Prostate gland (tissue), 2 donors: ENCODE data around the gene GBP3. TPM values are rescaled to one million over a fixed set of nuclear protein-coding genes. Genes with fewer than 3 reads are reported as not detected.

Source experiments
- DNase-seq: peaks from one replicate; pipeline ENCODE4 v3.0.0-alpha.2; 2019; ENCODE audit warnings: low spot score
- H3K27ac ChIP-seq, 2 donors: fragments of 200-600 bp; sonication (generic); 2 replicates each; pipeline ENCODE4 v1.5.1; 2017 to 2019
- H3K27me3 ChIP-seq: fragments of 200-600 bp; sonication (generic); replicated peaks from 2 replicates; pipeline ENCODE4 v1.5.1; 2019; ENCODE audit not compliant: insufficient read depth
- H3K36me3 ChIP-seq, 2 donors: fragments of 200-600 bp; sonication (generic); 1 replicate in 1 of 2; 2 replicates in 1 of 2; pipeline versions ENCODE4 v1.5.1 to v1.8.1; 2017 to 2019
- H3K4me1 ChIP-seq: fragments of 200-600 bp; sonication (generic); replicated peaks from 2 replicates; pipeline ENCODE4 v1.5.1; 2019
- H3K4me3 ChIP-seq, 2 donors: fragments of 200-600 bp; sonication (generic); 2 replicates each; pipeline ENCODE4 v1.5.1; 2017 to 2019
- H3K9me3 ChIP-seq: fragments of 200-600 bp; sonication (generic); 2 replicates; pipeline ENCODE4 v1.5.1; 2017
- CTCF ChIP-seq, 4 experiments: fragments of 200-600 bp in 2 of 4; fragments of 450-650 bp in 2 of 4; sonication (generic) in 2 of 4; IDR thresholded peaks; 1 replicate in 3 of 4; 2 replicates in 1 of 4; pipeline ENCODE4 v1.5.1; 2016 to 2019; ENCODE audit warnings: antibody characterized with exemption in 4 of 4, mild to moderate bottlenecking in 2 of 4, moderate library complexity in 2 of 4
- POLR2A ChIP-seq: fragments of 450-650 bp; IDR thresholded peaks from one replicate; pipeline ENCODE4 v1.6.1; 2016; ENCODE audit warnings: antibody characterized with exemption, mild to moderate bottlenecking
- POLR2AphosphoS5 ChIP-seq: sonication (generic); formaldehyde crosslinking; IDR thresholded peaks from one replicate; pipeline ENCODE4 v1.6.1; 2017; ENCODE audit warnings: antibody characterized with exemption
- WGBS: methylation state at CpG from one replicate; pipeline ENCODE4 v1.1.5; 2018; 5-methylcytosine and 5-hydroxymethylcytosine counted together
- intact Hi-C: fragments of 100-400 bp; cut with DNase I; formaldehyde crosslinking; loops from one replicate; pipeline ENCODE4 v1.14.2; 2022
- total RNA-seq, 2 donors: library from RNA; depleted of rRNA; stranded (reverse); fragments of >200 nt; gene quantifications; one replicate each; pipeline ENCODE4 v1.1.0, GENCODE V29; 2016

Gene GBP3
- 10 to 100 TPM; 15.8 to 32.7 TPM for total RNA-seq

GRCh38 chr1:89022167-89022959 is at the start of gene GBP3:
GBP3 (minus strand) TSS chr1:89022866; CDS start chr1:89020721, 2,145 bp downstream.
- no peaks in the 10 kb centered on the region for H3K36me3 ChIP-seq
- H3K4me3 ChIP-seq, result peak within 1 kb of the TSS; percentile 27 to 43
- WGBS, result 10% methylated on average over 5 of the region's 5 CpGs
- H3K27ac ChIP-seq, result peak within 1 kb of the TSS; percentile 85 to 88
- peak; percentile 21 for TF ChIP-seq POLR2A
- peak; percentile 42 for TF ChIP-seq POLR2AphosphoS5
- TF ChIP-seq CTCF (IDR thresholded peaks at IDR 0.05), result no peak
- no peaks in the 10 kb centered on the region for H3K9me3 ChIP-seq
- no peaks in the 10 kb centered on the region for H3K27me3 ChIP-seq
- no peak for DNase-seq
- H3K4me1 ChIP-seq, result no peaks in the 10 kb centered on the region
- intact Hi-C loops, result no loop called here

DNA sequence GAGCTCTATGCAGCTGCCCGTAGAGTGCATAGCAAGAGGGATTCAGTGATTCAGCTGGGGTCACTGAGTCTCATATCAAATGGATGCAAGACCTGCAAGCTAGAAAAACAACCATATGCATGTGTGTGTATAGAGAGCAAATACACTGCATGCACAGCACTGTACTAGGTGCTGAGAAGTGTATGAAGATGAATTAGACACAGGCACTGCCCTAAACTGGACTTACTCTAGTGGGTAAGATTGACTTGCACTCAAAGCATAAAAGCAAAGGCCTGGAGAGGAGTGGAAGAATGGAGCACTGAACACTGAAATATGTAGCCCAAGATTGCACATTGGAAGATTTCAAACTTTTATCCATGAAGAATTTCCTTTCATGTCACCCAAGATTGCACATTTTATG is 47.8 kb upstream of the GBP3 start:
- Histone ChIP-seq H3K27me3 (no peaks in the 10 kb centered on the region), H3K9me3 (no peaks in the 10 kb centered on the region), H3K27ac (no peak overlapping the region), H3K4me3 (no peak overlapping the region), H3K4me1 (no peaks in the 10 kb centered on the region), H3K36me3 (no peaks in the 10 kb centered on the region)
- no peak for TF ChIP-seq POLR2A
- no peak for TF ChIP-seq POLR2AphosphoS5
- intact Hi-C loops, result no loop called here
- 83% methylated on average over 1 of the region's 1 CpG for WGBS
- no peak for DNase-seq

DNA sequence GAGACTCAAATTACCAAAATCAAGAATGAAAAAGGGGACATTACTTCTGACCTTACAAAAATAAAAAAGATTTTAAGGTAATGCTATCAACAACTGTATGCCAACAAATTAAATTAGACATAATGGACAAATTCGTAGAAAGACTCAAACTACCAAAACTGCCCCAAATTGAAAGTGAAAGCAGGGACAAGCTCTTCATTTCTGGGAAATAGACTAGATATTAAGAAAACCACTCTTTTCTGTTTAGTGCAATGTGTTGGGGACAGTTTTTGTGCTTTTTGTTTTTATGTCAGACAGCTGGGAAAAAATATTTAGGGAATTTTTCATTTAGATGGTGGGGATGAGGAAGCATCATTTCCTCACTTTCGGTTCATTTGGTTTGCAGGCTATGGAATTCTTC is 47.3 kb upstream of the GBP3 start:
- H3K4me3 ChIP-seq, result no peak overlapping the region

GRCh38 chr1:89068291-89068690 is 45.6 kb upstream of the GBP3 start:
- no peak for TF ChIP-seq POLR2A
- TF ChIP-seq POLR2AphosphoS5, result no peak
- TF ChIP-seq CTCF (IDR thresholded peaks at IDR 0.05), result no peak
- Histone ChIP-seq H3K4me1 (no peaks in the 10 kb centered on the region), H3K27me3 (no peaks in the 10 kb centered on the region), H3K9me3 (no peaks in the 10 kb centered on the region), H3K4me3 (no peak overlapping the region), H3K27ac (no peak overlapping the region), H3K36me3 (no peaks in the 10 kb centered on the region)
- DNase-seq, result no peak
- intact Hi-C loops, result no loop called here

More for the DNA sequence above, 47.3 kb upstream of the GBP3 start:
- Histone ChIP-seq H3K27ac (no peak overlapping the region), H3K36me3 (no peaks in the 10 kb centered on the region), H3K4me1 (no peaks in the 10 kb centered on the region), H3K9me3 (no peaks in the 10 kb centered on the region), H3K27me3 (no peaks in the 10 kb centered on the region)
- intact Hi-C loops, result no loop called here
- TF ChIP-seq POLR2AphosphoS5 (no peak), CTCF (IDR thresholded peaks at IDR 0.05) (no peak), POLR2A (no peak)
- 62% methylated on average over 2 of the region's 2 CpGs for WGBS
- DNase-seq, result no peak

GRCh38 chr1:89065079-89065868 is 42.6 kb upstream of the GBP3 start, which contains the start of gene GBP1:
GBP1 (minus strand) TSS chr1:89065208; CDS start chr1:89063234, 1,974 bp downstream.
- no peaks in the 10 kb centered on the region for H3K4me1 ChIP-seq
- intact Hi-C loops, result no loop called here
- peak within 1 kb of the TSS; percentile 84 to 86 for H3K27ac ChIP-seq
- TF ChIP-seq CTCF (IDR thresholded peaks at IDR 0.05), result no peak
- TF ChIP-seq POLR2A, result peak; percentile 26
- peak; percentile 70 for TF ChIP-seq POLR2AphosphoS5
- no peaks in the 10 kb centered on the region for H3K9me3 ChIP-seq
- DNase-seq, result peak; percentile 38
- 15% methylated on average over 4 of the region's 4 CpGs for WGBS
- H3K27me3 ChIP-seq, result no peaks in the 10 kb centered on the region
- H3K36me3 ChIP-seq, result no peaks in the 10 kb centered on the region
- peak within 1 kb of the TSS; percentile 23 to 34 for H3K4me3 ChIP-seq
